ENCODE results near the gene LIMS4. TPM values are rescaled to one million over a fixed set of nuclear protein-coding genes. Genes with fewer than 3 reads are reported as not detected.

Gene LIMS4
- total RNA-seq, 1 donor from 2014 or later = 0.75 TPM

Other genes with a start within 250 kb of the LIMS4 start
- 9.5 and 25.7 TPM in 2 replicates for gene RGPD6, start 104.4 kb upstream of the LIMS4 start, total RNA-seq
- gene BUB1, start 205.2 kb upstream of the LIMS4 start, total RNA-seq = 80.4 and 83.8 TPM in 2 replicates